GM18868 (cell line): ENCODE measurements around the gene CACNA1C.
"Not testable (repeated sequence)": the region's sequence is repeated elsewhere in the genome, so short reads cannot be mapped to it uniquely, and the experiment has no call there.

ENCODE experiments used
- ATAC-seq: cut with Tn5 transposase; IDR thresholded peaks from one replicate; pipeline ENCODE4 v1.9.1; 2021; ENCODE audit warnings: mild to moderate bottlenecking, moderate library complexity; ENCODE audit not compliant: unreplicated experiment

Gene CACNA1C

DNA sequence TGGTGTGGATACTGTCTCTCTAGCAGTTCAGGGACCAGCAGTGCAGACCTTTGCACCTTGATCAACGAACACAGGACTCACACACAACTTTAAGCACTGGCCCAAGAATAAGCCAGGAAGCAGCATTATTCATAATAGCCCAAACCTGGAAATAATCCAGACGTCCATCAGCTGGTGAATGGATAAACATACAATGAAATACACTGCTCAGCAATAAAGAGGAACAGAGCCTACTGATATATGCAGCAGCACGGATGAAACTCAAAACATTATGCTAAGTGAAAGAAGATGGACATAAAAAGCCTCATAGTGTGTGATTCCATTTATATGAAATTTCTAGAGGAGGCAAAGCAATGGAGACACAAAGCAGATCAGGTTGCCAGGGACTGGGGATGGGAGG lies 438.0 kb downstream of the CACNA1C start:
- no peak for ATAC-seq

DNA sequence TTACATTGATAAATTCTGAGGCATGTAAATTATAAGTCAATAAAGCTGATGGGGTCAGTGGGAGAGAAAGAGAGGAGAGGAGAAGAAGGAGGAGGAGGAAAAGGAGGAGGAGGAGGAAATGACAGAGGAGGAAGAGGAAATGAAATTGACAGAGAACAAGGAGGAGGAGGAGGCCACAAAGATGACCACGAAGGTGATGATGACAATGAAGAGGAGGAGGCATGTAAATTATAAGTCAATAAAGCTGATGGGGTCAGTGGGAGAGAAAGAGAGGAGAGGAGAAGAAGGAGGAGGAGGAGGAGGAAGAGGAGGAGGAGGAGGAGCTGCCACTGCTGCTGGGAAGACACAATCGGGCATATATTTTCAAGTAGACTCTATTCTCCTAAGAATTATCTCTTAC lies 438.6 kb downstream of the CACNA1C start:
- ATAC-seq: not testable (repeated sequence)

- ATAC-seq: no peak
Measured at GRCh38 chr12:2492236-2492635, 439.4 kb downstream of the CACNA1C start.

DNA sequence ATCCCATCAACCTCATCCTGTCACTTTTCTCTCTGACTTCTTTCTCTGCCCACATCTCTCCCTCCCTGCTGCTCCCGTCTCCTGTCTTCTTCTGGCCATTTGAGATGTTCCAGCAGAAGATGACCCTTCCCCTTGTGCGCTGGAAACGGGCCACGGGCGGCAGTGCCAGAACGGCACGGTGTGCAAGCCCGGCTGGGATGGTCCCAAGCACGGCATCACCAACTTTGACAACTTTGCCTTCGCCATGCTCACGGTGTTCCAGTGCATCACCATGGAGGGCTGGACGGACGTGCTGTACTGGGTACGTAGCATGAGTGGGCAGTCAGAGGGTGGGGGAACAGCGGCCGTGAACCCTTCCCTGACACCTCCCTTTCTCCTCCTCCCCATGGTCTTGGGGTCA lies 440.3 kb downstream of the CACNA1C start:
- ATAC-seq: no peak

GRCh38 chr12:2494486-2495192 lies 441.9 kb downstream of the CACNA1C start:
- no peak for ATAC-seq

- no peak for ATAC-seq
Measured at GRCh38 chr12:2495417-2496112, 442.8 kb downstream of the CACNA1C start.

DNA sequence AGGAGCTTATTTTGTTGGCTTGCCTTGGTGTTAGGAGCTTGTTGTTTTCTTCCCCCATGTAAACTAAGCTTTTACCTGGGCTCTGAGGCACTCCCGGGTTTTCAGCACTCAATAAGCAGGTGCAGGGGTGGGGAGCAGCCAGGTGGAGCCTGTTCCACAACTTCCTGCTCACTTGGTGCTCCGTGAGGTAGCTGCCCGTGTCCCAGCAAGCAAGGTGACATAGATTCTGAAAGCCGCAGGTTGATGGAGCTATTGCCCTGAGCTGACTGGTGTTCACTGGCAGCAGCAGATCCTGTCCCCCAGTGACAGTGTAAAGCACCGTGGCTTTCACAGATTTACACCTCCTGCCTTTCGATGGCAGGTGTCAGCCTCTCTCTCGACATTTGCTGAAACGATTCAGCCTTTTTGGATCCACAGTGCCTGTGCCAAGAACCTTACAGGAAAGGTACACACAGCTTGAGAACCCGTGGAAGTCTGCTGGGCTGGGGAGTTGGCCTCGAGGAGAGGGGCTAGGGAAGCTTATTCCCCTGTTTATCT lies 446.2 kb downstream of the CACNA1C start:
- no peak for ATAC-seq

DNA sequence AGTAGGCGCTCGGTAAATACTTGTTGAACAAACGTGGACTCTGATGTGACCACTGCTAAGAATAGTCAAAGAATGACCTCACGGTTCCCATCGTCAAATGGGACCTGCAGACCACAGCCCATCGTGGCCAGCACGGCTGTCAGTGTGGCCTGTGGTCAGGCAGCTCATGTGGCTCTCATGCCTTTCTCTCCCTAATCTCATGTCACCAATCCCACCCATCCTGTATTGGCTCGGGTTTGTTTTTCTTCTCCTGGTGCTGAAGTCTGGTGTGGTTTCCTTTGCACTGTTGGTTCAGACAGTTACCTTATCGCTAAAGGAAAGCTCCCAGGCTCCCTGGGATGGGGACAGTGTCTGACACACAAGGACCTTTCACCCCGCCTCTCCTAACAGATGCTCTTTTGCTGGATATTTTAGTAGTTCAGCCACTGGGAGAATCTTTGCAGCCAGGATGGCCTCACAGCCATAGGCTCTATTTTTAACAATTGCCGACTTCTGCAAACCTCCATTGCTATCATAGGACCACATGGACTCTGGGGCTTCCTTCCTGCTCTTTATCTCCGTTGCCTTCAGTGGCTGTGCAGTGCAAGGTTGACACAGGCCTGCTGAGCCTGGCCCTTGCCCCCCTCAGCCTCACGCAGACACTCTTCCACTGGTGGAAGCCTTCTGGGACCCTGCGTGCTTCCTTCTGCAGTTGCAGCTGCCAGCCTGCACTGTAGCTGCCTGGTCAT lies 448.8 kb downstream of the CACNA1C start:
- ATAC-seq: no peak

DNA sequence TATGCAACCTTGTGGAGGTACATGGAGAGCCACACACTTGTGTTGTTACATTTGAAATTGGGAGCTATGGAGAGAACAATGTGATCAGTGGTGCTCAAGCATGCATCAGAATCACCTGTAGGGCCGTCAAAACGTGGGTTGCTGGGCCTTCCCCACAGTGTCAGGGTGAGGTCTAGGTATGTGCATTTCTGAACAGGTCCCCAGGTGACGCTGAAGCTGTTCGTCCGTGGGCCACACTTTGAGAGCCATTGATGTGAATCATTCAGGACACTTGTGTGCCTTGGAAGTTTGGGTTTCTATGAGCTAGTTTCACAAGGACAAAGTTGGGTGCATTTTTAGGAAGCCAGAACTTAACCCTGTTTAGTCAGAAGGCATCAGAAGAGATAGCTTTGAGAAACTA lies 450.2 kb downstream of the CACNA1C start:
- ATAC-seq: no peak

DNA sequence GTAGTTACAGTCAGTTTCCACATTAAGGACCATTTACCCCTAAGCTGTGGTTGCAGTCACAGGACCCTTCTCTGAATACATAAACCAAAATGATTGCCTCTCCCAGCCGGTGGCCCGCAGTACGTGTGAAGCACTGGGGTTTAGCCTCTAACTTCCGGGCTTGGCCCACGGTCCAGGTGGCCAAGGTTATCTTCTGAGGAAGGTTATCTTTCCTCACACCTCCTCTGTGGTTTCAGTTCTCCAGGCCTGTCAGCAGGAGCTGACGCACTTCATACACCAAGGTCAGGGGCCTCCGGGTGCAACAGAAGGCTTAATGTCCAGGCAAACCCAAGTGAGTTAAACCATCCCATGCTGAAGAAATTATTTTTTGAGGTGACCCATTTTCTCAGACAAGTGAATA lies 451.0 kb downstream of the CACNA1C start:
- ATAC-seq: no peak

DNA sequence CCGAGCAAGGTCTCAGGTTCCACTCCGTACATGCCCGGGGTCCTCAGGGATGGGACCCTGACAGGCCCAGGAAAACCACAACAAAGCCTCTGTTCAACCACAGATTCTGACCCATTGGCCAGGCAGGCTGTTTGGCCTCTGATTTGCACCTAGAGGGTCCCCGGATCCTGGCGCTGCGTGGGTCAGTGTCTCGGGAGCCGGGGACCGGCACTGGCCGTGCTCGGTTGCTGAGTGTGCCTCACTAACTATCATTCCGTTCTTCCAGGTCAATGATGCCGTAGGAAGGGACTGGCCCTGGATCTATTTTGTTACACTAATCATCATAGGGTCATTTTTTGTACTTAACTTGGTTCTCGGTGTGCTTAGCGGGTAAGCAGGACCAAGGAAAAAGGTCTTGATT lies 451.8 kb downstream of the CACNA1C start:
- no peak for ATAC-seq

GRCh38 chr12:2507814-2508213 lies 455.0 kb downstream of the CACNA1C start:
- ATAC-seq: no peak

GRCh38 chr12:2509137-2509536 lies 456.4 kb downstream of the CACNA1C start:
- no peak for ATAC-seq

DNA sequence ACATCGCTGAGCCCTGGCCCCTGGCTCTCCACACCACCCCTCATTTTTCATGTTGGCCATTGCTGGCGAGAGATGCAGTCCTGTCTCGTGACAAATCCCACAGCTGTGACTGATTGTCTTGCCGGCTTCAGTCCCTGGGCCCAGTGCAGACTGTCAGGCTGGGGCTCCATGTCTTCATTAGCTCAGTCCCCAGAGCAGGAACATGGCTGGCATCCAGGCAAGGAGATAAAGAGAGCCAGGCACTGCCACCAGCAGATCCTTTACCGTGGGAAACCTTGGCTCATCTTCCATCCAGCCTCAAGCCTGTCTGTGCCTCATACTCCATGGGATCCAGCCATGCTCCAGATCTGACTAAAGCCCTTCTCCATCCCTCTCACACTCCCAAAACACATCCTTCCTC lies 457.3 kb downstream of the CACNA1C start:
- no peak for ATAC-seq

DNA sequence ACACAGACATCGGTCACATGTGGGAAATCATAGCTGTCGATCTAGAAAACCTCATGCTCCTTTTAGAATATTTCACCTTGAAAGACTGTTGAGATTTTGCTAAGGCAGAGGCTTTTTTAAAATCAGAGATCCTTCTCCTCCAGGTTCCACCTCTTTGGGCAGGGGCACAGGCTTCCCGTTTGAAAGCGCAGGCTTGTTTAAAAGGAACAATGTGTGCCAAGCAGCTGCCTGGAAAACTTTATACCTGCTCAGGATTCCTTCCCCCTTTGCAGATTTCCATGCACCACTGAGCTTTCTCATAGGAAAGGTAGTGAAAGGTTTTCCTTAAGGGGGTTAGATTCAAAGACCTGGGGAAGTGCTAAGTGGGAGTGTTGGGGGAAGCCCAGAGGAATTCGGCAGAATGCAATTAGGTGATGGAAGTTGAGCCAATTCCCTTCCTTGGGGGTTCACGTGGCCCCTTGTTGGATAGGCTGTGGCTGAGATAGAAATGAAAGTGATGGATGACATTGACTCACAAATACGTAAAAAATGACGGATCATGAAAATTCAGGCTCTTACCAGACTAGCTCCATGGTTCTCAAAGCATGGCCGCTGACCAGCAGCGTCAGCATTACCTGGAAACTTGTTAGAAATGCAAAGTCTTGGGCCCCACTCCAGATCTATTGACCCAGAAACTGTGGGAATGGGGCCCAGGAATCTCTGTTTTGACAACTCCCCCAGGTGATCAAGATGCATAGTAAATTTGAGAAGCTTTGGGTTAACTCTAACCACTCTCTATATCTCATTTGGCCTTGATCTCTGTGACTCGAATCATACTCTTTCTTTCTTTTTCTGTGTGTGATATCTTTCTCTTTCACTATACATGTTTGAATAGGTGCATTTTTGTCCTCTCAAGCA lies 460.6 kb downstream of the CACNA1C start:
- no peak for ATAC-seq

GRCh38 chr12:2514038-2514340 lies 461.2 kb downstream of the CACNA1C start:
- ATAC-seq: no peak

DNA sequence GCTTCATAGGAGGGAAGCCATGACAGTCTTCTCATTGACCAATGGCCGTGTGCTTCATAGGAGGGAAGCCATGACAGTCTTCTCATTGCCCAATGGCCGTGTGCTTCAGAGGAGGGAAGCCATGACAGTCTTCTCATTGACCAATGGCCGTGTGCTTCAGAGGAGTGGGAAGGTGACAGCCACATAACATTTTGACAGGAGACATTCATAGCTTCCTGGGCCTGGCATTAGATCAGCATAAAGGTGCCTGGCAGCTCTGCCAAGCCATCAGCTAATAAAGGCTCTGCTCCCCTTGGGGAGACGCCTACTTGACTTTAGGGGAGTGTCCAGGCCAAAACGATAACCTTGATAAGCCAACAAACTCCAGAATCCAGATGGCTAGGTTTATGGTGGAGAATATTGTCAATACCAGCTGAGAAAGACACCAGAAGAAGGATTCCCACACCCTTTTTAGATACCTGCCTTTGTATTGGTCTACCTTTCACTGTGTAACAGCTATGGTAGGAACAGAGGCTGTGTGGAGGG lies 468.0 kb downstream of the CACNA1C start:
- ATAC-seq: no peak

DNA sequence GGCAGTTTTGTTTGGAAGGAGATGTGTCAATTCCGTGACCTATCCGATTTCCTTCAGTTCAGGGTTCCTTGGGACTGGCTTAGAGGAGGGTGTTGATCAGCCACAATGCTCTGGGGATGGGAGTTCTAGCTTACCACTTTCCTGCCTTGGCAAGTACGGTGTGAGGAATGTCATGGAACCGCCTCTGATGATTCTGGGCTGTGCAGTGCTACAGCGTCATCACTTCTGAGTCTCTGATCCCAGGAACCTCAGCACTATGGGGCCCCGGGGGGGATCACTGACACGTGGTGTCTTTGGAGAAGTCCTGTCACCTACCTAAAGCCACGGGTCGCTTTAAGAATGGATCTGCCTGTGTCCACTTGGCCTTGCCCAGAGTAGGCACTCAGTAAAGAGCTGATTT lies 470.5 kb downstream of the CACNA1C start:
- no peak for ATAC-seq

- ATAC-seq: no peak
Measured at GRCh38 chr12:2523844-2524243, 471.1 kb downstream of the CACNA1C start.

- ATAC-seq: no peak
Measured at GRCh38 chr12:2526371-2526770, 473.6 kb downstream of the CACNA1C start.

- ATAC-seq: no peak
Measured at GRCh38 chr12:2528001-2528400, 475.2 kb downstream of the CACNA1C start.
